ENCODE data around the gene CDC20.

Gene CDC20

GRCh38 chr1:43329995-43330751 lies 28.6 kb upstream of the CDC20 start:
- DNase-seq: no peak

- DNase-seq: no peak
These were observed 27.1 kb upstream of the CDC20 start for GRCh38 chr1:43331688-43332087.

GRCh38 chr1:43334453-43335205 lies 24.2 kb upstream of the CDC20 start:
- DNase-seq: no peak

GRCh38 chr1:43337588-43337987 lies 21.2 kb upstream of the CDC20 start, which contains the start of gene MPL:
Gene MPL (plus strand): TSS chr1:43337818. CDS start chr1:43337849, 31 bp downstream.
- no peak for DNase-seq

- no peak for DNase-seq
These were observed 20.8 kb upstream of the CDC20 start for GRCh38 chr1:43338001-43338400.

GRCh38 chr1:43339584-43340232 lies 19.1 kb upstream of the CDC20 start:
- DNase-seq: no peak

GRCh38 chr1:43340559-43340958 lies 18.2 kb upstream of the CDC20 start:
- DNase-seq: no peak

GRCh38 chr1:43344267-43344850 lies 14.4 kb upstream of the CDC20 start:
- no peak for DNase-seq

GRCh38 chr1:43345120-43345519 lies 13.7 kb upstream of the CDC20 start:
- DNase-seq: no peak

GRCh38 chr1:43346636-43347035 lies 12.1 kb upstream of the CDC20 start:
- DNase-seq: no peak

- DNase-seq: no peak
These were observed 10.4 kb upstream of the CDC20 start for GRCh38 chr1:43348343-43348808.

GRCh38 chr1:43348809-43349593 lies 9.8 kb upstream of the CDC20 start:
- DNase-seq: no peak

GRCh38 chr1:43349594-43350306 lies 9.0 kb upstream of the CDC20 start:
- DNase-seq: no peak

GRCh38 chr1:43350976-43351375 lies 7.8 kb upstream of the CDC20 start:
- DNase-seq: no peak

GRCh38 chr1:43351421-43352350 lies 7.1 kb upstream of the CDC20 start:
- no peak for DNase-seq

- DNase-seq: no peak
These were observed 6.5 kb upstream of the CDC20 start for GRCh38 chr1:43352351-43352705.

GRCh38 chr1:43352881-43353280 lies 5.9 kb upstream of the CDC20 start:
- DNase-seq: no peak

GRCh38 chr1:43354471-43354870 lies 4.3 kb upstream of the CDC20 start:
- no peak for DNase-seq

- DNase-seq: no peak
These were observed 3.8 kb upstream of the CDC20 start for GRCh38 chr1:43354936-43355335.

GRCh38 chr1:43357251-43357650 lies 1.5 kb upstream of the CDC20 start:
- no peak for DNase-seq

Data from GF-D8 (cell line).